ENCODE results near the gene CCR9. TPM values are rescaled to one million over a fixed set of nuclear protein-coding genes. Genes with fewer than 3 reads are reported as not detected.

The CCR9 gene
- total and polyA plus RNA-seq, 8 donors = 0.08 to 1.2 (median 1.1) TPM; not detected in 5

DNA sequence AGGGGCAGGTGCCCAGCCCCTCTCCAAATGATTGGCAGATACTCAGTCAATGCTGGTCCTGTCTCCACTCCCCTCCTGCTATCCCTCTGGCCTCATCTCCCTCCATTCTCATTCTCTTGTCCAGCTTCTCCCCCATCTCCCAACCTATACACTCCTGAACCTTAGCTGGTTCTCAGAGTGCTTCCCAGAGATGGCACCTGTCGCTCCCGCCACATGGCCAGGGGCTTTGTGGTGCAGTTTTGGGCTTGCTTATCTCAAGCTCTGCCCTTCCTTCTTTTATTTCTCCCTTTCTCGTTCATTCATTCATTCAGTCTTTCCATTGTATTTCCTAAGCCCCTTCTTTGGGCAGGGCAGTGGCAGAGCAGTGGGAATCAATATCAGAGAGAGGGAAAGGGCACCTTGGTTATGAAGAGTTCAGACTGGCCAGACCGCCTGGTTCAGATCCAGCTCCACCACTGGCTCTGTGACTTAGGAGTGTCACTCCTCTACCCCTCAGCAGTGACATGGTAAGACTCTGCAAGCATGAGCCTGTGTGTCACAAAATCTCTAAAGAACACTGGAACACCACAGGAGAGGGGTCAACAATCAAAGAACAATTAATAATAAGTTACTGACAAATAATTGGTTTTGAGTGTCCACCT is 36.7 kb downstream of the CCR9 start:
- Histone ChIP-seq H3K27me3 (no peaks in the 10 kb centered on the region), H3K9me3 (no peaks in the 10 kb centered on the region), H3K36me3 (peaks cover 52 to 100% (median 97%) of the 10 kb centered on the region in 4 donors), H3K4me1 (no peaks in the 10 kb centered on the region), H3K27ac (no peak overlapping the region), H3K4me3 (no peak overlapping the region)
- no peak for DNase-seq
- intact Hi-C loops (cut with DNase I; ENCODE audit: low total_unique reads) = loop anchor here (10.0 kb wide), 1 partner anchor 158 kb away; no protein-coding TSS in a partner anchor
- WGBS, 5 donors = 93 to 97% (median 95%) methylated on average over 4 of the region's 4 CpGs
- TF ChIP-seq EP300 (IDR thresholded peaks at IDR 0.05) (no peak), POLR2A (IDR thresholded peaks at IDR 0.05) (no peak), POLR2AphosphoS5 (IDR thresholded peaks at IDR 0.05) (no peak)
- TF ChIP-seq, protein P1, sequence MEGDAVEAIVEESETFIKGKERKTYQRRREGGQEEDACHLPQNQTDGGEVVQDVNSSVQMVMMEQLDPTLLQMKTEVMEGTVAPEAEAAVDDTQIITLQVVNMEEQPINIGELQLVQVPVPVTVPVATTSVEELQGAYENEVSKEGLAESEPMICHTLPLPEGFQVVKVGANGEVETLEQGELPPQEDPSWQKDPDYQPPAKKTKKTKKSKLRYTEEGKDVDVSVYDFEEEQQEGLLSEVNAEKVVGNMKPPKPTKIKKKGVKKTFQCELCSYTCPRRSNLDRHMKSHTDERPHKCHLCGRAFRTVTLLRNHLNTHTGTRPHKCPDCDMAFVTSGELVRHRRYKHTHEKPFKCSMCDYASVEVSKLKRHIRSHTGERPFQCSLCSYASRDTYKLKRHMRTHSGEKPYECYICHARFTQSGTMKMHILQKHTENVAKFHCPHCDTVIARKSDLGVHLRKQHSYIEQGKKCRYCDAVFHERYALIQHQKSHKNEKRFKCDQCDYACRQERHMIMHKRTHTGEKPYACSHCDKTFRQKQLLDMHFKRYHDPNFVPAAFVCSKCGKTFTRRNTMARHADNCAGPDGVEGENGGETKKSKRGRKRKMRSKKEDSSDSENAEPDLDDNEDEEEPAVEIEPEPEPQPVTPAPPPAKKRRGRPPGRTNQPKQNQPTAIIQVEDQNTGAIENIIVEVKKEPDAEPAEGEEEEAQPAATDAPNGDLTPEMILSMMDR (IDR thresholded peaks at IDR 0.05) = no peak

DNA sequence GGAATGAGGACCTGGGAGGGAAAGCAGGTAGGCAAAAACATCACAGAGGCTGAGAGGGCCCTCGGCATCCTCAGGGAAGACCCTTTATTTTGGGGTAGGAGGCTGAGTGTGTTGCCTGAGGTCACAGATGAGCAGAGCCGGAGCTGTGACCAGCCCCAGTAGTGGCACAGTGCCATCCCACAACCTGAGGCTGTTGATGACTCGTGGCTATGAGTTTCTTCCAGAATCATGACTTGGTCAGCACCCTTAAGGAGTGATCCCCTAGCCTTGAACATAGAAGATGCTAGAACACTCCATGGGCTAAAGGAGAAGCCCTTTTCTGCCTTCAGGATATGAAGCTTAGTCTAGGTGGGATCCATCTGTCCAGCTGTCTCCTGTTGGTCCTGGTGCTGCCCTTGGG is 37.4 kb downstream of the CCR9 start:
- no peak for DNase-seq
- no peak for TF ChIP-seq EP300 (IDR thresholded peaks at IDR 0.05)
- no peak for TF ChIP-seq POLR2AphosphoS5 (IDR thresholded peaks at IDR 0.05)
- TF ChIP-seq POLR2A (IDR thresholded peaks at IDR 0.05) = no peak
- H3K4me1 ChIP-seq = no peaks in the 10 kb centered on the region
- H3K4me3 ChIP-seq = no peak overlapping the region
- no peak overlapping the region for H3K27ac ChIP-seq
- peaks cover 59 to 100% (median 99%) of the 10 kb centered on the region in 4 donors for H3K36me3 ChIP-seq
- H3K27me3 ChIP-seq = no peaks in the 10 kb centered on the region
- intact Hi-C loops (cut with DNase I; ENCODE audit: low total_unique reads) = loop anchor here (10.0 kb wide), 1 partner anchor 159 kb away; no protein-coding TSS in a partner anchor
- H3K9me3 ChIP-seq = no peaks in the 10 kb centered on the region
- 50 to 87% (median 58%) methylated on average over 3 of the region's 3 CpGs for WGBS, 5 donors

DNA sequence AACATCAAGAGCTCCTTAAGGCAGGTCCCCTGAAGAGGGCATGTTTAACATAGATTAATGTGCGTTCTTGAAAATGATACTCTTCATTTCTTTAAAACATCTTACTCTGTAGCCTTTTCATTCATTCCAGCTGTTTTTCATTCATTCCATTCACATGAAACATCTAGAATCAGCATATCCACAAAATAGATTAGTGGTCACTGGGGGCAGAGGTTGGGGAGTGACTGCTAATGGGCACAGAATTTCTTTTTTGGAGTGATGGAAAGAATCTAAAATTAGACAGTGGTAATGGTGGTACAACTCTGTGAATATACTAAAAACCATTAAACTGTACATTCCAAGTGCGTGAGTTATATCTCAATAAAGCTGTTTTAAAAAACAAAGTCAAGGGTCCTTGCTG is 41.5 kb downstream of the CCR9 start:
- peaks cover 52 to 100% (median 99%) of the 10 kb centered on the region in 4 donors for H3K36me3 ChIP-seq
- TF ChIP-seq POLR2AphosphoS5 (IDR thresholded peaks at IDR 0.05) (no peak), POLR2A (IDR thresholded peaks at IDR 0.05) (no peak), EP300 (IDR thresholded peaks at IDR 0.05) (no peak)
- TF ChIP-seq, protein P1 (IDR thresholded peaks at IDR 0.05) = no peak
- no peaks in the 10 kb centered on the region for H3K27me3 ChIP-seq
- H3K9me3 ChIP-seq = no peaks in the 10 kb centered on the region
- no peaks in the 10 kb centered on the region for H3K4me1 ChIP-seq
- no peak overlapping the region for H3K4me3 ChIP-seq
- WGBS, 5 donors = 88 to 98% (median 96%) methylated on average over 2 of the region's 2 CpGs
- no peak overlapping the region for H3K27ac ChIP-seq
- intact Hi-C loops (cut with DNase I; ENCODE audit: low total_unique reads) = loop anchor here (10.0 kb wide), 1 partner anchor 163 kb away; no protein-coding TSS in a partner anchor
- no peak for DNase-seq

DNA sequence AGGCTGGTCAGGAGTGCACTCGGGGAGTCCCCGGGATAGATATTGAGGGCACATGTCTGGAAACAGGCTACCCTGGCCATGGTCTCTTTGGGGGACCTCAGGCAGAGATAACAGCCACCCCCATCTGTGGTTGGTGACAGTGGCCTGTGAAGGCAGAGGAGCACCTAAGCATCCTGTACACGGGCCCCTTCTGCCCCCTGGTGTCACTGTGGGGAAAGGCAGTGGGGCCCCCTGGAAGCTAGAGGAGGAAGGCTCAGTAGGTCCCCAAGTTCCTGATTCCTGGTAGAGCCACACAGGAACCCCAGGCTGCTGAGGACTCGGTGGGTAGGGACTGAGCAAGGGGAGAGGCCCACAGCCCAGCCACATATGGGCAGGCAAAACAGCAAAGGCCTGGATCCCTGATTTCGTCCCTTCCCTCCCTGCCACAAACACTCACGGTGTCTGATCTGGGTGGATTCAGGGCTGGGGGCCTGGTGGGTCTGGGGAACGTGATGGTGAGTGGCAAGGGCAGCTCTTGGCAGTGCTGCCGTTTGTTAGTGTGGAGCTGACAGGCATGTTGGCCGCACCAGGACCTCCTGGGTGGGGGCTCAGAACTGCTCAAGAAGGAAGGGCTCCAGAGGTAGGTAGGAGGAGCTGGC is 42.8 kb downstream of the CCR9 start:
- intact Hi-C loops (cut with DNase I; ENCODE audit: low total_unique reads) = loop anchor here (10.0 kb wide), 1 partner anchor 164 kb away; no protein-coding TSS in a partner anchor
- TF ChIP-seq EP300 (IDR thresholded peaks at IDR 0.05) = no peak
- no peak for TF ChIP-seq POLR2A (IDR thresholded peaks at IDR 0.05)
- TF ChIP-seq, protein P1 (IDR thresholded peaks at IDR 0.05) = peak in 5 of 7 experiments; percentile 11 to 64 (median 46)
- TF ChIP-seq POLR2AphosphoS5 (IDR thresholded peaks at IDR 0.05) = no peak
- Histone ChIP-seq H3K27ac (no peak overlapping the region), H3K4me1 (no peaks in the 10 kb centered on the region), H3K9me3 (no peaks in the 10 kb centered on the region), H3K27me3 (no peaks in the 10 kb centered on the region), H3K4me3 (no peak overlapping the region), H3K36me3 (peaks cover 49 to 100% (median 99%) of the 10 kb centered on the region in 4 donors)
- 72 to 89% (median 77%) methylated on average over 8 to 9 of the region's 9 CpGs for WGBS, 5 donors
- DNase-seq = peak; percentile 41 to 54

All from stomach (tissue), 9 donors.